ENCODE measurements around the gene ITGAE.
"Not testable (repeated sequence)": the region's sequence is repeated elsewhere in the genome, so short reads cannot be mapped to it uniquely, and the experiment has no call there.

Gene ITGAE

DNA sequence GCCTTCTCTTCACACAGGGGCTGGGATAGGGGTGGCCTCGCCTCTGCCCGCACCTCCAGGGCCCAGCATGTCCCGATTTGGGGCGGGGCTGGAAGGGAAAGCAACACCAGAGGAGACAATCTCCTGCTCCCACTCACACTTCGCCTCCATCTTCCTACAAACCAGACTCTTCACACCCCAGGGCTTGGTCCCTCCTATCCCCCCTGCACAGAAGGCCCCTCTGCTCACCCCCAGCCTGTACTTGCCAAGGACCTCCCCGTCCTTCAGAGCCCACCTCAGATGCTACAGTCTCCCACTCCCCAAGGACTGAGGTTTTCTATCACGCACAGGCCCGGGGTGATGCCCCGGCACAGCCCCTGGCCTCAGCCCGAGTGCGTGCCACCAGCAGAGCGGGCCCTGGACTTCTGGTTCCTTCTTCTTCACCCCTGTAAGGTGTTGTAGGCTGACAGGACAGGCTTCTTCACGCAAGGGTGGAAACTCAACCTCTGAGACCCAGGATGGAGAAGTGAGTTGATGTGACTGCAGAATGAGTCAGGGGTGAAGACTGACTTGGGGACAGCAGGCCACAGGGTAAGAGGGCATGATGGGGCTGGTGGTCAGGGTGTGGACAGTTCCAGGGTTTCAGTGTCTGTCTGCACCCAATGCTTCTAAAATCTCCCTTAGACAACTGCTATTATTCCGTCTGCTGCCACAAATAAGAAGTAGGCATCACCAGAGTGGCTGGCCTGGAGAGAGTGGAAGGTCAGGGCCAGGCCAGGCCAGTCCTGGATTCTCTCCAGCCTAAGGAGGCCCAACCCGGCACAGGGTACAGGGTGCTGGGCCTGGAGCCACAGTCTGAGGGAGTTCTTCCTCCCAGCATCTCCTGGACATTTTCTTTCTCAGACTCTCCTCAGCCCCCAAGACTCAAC, 2.5 kb downstream of the ITGAE start:
- intact Hi-C loops (cut with DNase I), result no loop called here
- DNase-seq, result peak in 1 of 42 donors; percentile 13

DNA sequence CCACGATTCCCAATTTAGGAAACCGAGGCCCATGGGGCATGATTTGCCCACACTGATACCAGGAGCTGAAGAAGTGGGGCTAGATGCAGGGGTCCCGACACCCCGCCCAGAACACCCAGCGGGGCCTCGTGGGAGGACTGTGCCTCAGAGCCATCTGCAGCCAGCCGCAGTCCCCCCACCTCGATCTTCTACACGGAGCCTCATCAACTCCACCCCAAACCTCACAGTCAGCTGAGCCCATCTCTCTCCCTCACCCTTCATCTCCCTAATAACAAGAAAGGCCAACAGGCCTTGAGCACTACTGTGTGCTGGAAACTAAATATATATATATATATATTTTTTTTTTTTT, 4.2 kb downstream of the ITGAE start:
- DNase-seq, result no peak
- intact Hi-C loops (cut with DNase I), result no loop called here

DNA sequence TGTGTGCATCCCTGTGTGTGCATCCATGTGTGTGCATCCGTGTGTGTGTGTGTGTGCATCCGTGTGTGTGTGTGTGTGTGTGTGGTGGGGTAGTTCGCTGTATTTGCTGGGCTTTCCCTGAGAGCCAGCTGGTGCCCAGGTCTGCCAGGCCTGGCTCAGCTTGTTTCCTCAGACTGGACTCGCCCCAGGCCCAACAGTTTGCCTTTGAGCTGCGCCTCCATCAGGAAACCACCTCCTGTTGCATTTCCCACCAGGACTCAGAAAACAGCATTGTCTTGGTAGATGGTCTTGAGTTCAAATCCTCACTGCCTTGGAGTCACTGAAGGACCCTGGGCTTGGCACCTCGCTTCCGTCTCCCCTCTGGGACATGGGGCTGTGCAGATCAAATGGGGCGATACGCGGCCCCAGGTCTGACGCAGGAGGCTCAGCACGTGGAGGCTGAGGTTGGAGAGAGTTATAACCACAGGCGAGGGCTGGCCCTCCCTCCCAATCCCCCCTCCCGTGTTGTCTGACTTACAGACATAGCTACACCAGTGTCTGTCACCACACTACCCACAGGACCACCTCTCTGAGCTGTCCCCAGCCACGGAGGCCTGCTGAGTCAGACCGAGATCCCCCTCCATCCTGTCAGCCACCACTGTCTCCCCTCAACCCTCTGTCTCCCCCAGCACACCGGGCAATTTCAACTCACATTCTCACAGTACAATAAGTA, 4.7 kb downstream of the ITGAE start:
- no peak for DNase-seq

DNA sequence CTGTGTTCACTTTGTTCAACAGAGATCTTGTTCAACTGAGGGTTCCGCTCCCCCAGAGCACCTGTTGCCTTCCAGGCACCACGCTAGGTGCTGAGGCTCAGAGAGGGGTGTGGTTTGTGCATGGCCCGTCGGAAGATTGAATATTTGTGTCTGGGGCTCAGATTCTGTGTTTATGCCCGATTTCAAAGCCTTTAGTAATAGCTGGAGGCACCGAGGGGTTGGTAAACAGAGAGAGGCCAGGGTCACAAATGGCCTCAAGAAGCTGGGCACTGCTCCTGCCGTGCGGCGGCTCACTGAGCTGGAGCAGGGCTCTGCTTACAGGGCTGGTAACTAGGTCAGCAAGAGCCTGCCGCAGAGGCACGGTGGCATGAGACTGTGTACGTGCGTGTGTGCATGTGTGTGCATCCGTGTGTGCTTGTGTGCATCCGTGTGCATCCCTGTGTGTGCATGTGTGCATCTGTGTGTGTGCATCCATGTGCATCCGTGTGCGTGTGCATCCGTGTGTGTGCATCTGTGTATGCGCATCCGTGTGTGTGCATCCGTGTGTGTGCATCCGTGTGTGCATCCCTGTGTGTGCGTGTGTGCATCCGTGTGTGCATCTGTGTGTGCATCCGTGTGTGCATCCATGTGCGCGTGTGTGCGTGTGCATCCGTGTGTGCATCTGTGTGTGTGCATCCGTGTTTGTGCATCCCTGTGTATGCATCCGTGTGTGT, 5.4 kb downstream of the ITGAE start:
- DNase-seq, result no peak
- intact Hi-C loops (cut with DNase I), result no loop called here

More for the DNA sequence above, 4.7 kb downstream of the ITGAE start:
- intact Hi-C loops (cut with DNase I), result no loop called here

DNA sequence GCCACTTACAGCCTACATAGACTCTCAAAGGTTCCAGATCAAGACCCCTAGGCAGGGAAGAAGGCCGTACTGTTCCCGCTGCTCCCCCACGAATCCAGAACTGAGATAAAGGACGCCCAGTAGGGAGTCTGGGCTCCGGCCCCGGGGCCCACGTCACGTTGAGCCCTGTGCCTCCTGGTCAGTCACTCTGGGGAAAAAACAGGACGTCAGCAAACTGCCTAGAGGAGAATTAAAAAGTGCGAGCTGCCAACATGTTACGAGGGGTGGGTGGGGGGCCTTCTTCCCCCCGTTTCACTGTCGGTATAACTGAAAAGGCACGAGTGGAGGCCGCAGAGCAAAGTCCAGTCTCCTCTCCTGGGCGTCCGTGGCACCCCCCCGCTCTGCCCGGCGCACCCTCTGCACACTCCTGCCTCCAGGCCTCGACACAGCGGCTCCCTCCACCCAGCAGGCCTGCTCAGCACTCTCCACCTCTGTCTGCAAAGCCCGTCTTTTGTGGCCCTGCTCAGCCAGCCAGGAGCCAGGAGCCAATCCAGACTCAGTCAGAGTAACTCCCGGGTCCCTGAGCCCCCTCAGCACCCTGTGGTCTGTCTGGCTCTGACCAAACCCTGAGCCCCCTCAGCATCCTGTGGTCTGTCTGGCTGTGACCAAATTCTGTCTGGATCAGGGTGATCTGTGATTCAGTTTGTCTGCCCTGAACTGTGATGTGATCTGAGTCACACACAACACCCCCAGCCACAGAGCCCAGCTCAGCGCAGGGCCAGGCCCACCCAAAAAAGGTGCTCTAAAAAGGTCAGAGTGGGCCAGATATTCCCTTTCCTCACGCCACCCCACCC, 6.2 kb downstream of the ITGAE start:
- DNase-seq, result no peak
- intact Hi-C loops (cut with DNase I), result no loop called here

DNA sequence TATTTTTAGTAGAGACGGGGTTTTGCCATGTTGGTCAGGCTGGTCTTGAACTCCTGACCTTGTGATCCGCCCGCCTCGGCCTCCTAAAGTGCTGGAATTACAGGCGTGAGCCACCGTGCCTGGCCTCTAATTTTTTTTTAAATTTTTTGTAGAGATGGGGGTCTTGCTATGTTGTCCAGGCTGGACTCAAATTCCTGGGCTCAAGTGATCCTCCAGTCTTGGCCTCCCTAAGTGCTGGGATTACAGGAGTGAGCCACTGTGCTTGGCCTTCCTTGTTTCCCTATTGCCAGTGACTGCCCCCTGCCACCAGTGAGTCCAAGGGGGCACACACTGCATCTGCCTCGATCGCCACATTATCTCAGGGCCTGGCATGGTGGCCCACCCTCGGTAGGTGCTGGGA, 6.8 kb downstream of the ITGAE start:
- intact Hi-C loops (cut with DNase I); DNase-seq: not testable (repeated sequence)

DNA sequence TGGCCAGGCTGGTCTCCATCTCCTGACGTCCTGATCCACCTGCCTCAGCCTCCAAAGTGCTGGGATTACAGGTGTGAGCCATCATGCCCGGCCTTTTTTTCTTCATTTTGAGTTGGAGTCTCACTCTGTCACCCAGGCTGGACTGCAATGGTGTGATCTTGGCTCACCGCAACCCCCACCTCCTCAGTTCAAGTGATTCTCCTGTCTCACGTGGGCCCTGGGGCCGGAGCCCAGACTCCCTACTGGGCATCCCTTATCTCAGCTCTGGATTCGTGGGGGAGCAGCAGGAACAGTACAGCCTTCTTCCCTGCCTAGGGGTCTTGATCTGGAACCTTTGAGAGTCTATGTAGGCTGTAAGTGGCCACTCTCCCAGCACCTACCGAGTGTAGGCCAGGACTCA, 7.7 kb downstream of the ITGAE start:
- intact Hi-C loops (cut with DNase I); DNase-seq: not testable (repeated sequence)

DNA sequence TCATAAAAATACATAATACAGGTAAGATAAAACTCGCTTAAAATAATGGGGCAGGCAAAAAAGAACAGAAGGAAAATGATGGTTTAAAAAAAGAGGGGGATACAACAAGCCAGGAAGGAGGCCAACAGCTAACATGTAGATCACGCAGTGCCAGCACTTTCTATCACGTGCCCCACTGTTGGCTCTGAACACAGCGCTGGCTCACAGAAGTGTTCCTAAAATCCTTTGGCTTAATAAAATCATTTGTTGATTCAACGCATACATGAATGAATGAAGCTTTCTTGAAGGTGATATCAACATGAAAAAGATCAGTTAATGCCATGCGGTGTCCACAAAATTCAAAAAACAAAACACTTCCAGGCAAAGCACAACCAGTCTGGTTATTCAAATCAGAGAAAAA, 8.5 kb downstream of the ITGAE start:
- intact Hi-C loops (cut with DNase I), result no loop called here
- DNase-seq, result peak in 34 of 42 donors; percentile 18 to 74 (median 54)

DNA sequence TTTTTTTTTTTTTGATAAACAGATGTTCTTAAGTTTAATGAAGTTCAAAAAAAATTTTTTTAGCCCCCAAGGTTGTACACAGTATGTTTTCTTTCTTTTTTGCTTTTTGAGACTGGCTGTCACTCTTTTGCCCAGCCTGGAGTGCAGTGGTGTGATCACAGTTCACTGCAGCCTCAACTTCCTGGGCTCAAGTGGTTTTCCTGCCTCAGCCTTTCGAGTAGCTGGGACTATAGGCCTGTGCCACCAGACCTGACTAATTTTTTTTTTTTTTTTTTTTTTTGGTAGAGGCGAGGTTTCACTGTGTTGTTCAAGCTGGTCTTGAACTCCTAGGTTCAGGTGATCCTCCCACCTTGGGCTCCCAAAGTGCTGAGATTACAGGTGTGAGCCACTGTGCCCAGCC, 12.8 kb downstream of the ITGAE start:
- intact Hi-C loops (cut with DNase I), result no loop called here
- DNase-seq, result no peak

DNA sequence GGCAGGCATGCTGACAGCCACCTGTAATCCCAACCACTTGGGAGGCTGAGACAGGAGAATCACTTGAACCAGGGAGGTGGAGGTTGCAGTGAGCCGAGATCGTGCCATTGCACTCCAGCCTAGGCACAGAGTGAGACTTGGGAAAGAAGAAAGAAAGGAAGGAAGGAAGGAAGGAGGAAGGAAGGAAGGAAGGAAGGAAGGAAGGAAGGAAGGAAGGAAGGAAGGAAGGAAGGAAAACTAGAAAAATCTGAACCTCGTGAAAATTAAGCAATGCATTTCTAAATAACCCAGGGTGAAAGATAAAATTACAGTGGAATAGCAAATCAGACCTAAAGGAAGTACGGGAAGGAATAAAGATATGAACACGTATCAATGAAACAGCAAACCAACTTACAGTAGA, 15.7 kb downstream of the ITGAE start:
- intact Hi-C loops (cut with DNase I); DNase-seq: not testable (repeated sequence)

DNA sequence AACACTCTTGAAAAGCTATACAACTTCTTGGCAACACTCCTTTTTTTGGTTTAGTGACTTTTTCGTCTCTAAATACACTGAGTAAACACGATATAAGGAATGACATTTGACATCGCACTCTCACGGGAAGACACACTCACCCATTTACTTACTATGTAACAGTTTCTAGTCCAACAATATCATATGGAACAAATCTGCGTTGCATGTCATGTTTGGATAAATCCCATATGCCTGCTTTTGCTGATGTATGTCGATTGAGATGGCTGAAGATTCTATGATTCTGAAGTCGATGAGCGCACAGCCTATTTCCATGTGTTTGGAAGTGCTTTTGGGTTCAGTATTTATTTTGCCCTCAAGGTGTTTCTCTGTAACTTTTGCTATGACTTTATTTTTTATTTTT, 18.2 kb downstream of the ITGAE start:
- intact Hi-C loops (cut with DNase I), result no loop called here
- DNase-seq, result no peak

DNA sequence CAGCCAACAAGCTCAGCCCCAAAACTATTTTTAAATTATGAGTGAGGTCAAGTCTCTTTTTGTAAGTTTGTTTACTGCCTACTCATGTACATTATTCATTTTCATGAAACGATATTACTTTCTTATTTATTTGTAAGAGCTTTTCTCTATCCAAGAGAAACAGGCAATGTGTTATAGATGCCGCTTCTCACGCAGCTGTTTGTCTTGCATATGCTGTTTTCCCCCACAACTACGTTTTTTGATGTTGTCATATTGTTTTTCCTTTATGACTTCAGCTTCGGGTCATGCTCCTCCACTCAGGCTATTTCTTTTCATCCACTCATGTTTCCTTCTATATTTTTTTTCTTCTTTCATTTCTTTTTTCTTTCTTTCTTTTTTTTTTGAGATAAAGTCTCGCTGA, 20.0 kb downstream of the ITGAE start:
- intact Hi-C loops (cut with DNase I), result no loop called here
- no peak for DNase-seq

DNA sequence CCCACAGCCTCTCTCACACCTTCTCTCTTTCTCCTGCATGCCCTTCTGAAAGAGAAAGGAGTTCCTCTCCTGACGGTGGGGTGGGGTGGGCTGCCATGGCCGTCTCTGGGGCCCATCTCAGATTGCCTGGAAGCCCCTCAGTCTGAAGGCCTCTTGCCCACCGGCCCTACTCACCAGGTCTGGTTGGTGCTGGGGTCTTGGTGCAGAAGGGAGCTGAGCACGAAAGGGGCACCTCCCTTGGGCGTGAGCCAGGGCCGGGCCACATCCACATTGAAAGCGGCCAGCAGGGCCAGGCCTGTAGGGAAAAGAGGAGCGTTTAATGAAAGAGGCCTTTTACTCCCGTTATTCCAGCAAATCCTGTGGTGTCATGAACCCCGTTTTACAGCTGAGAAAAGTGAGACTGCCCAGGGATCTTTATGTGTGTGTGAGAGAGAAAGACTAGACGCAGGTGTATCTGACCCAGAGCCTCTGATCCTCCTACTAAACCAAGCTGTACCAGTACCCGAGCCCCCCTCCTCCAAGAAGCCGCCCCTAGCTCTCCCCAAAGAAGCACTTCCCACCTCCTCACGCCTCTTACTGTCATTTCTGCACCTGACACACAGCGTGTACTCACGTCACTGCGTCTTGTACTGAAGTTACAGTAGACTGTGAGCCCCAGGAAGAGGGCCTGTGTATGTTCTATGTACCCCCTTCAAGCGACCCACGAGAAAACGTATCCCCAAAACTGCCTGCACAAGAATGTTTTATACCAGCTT, 23.4 kb downstream of the ITGAE start:
- peak in 1 of 42 donors; percentile 20 for DNase-seq

DNA sequence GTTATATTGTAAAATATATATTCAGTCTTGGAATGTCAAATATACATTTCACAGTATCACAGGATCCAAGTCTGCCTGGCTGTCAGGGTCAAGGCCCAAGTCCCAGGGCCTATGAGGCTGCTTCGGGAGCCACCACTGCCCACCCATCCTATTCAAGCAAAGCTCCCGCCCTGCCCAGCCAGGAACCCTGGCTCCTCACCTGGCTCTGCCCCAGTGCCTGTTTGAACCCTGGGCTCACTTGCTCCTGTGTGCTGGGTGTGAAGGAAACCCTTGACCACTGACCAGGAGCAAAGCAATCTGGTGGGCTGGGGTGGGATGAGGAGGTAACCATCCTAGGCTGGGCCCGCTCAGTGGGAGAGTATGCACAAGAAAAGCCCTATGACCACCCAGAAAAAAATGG, 27.0 kb downstream of the ITGAE start:
- intact Hi-C loops (cut with DNase I), result no loop called here

More for the DNA sequence above, 23.4 kb downstream of the ITGAE start:
- intact Hi-C loops (cut with DNase I), result no loop called here

DNA sequence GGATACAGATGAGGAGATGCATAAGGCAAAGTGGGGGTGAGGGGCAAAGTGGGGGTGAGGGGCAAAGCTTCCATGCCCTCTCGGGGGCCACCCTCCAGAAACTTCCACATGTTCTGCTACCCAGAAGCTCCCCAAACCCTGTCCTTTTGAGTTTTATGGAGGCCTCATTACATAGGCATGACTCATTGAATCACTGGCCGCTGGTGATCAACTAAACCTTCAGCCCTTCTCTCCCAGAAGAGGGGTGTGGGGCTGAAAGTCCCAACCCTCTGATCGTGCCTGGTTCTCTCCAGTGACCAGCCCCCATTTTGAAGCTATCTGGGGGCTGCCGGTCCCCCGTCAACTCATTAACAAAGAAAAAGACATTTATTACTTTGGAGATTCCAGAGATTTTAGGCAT, 27.5 kb downstream of the ITGAE start:
- intact Hi-C loops (cut with DNase I), result no loop called here
- no peak for DNase-seq

More for the DNA sequence above, 27.0 kb downstream of the ITGAE start:
- no peak for DNase-seq

DNA sequence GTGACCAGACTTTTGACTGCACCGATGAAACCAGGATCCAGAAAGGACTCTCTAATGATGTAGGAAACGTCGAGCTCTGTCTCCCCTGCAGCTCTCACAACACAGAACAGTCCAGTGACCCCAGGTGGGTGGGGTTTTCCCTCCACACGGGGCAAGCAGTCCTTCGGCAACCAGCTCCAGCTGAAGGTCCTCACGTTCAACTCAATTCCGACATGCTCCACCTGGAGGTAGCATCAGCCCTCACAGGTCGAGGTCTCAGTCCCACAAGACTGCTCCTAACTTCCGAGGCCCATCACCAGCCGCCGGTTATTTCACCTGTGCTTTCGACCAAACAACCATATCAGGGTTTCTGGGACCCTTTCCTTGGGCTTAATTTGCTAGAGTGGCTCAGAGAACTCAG, 28.2 kb downstream of the ITGAE start:
- intact Hi-C loops (cut with DNase I), result no loop called here

DNA sequence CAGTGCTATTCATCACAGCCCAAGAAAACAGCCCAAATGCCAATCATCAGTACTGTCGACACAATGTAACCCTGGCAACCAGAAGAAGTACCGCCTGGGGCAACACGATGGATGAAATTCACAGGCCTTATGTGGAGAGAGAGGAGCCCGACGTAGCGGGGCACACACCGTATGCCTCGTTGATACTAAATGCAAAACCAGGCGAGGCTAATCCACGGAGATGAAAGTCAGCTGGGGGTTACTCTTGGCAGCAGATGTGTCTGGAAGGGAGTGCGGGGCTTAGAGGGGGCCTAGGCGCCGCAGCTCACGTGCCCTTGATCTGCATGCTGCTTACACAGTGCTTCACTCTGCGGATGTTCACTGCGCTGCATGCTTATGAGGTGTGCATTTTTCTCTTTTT, 29.8 kb downstream of the ITGAE start:
- peak in 1 of 42 donors; percentile 28 for DNase-seq
- intact Hi-C loops (cut with DNase I), result no loop called here

More for the DNA sequence above, 28.2 kb downstream of the ITGAE start:
- no peak for DNase-seq

DNA sequence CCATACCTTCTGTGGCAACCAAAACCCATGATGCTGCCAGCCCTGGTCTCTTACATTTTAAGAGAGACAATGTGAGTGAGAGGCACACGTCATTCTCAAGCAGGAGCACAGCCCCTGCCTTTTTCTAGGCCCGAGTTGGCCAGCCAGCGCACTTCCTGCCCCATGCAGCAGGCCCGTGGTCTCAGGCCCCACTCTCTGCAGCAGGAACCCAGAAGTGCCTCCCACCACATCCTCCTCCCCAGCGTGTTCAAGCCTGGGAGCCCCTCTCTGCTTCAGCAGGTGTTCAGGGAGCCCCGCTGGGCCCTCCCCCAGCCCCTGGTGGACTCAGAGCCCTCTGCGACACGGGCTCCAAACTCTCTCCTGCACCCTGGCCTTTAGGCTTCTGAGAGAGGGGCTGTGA, 30.5 kb downstream of the ITGAE start:
- intact Hi-C loops (cut with DNase I), result no loop called here
- DNase-seq, result no peak

Measured in head of caudate nucleus (tissue), 42 donors.